GM19043 (cell line): ENCODE measurements around the gene SZT2.
A peak's percentile ranks its signal among the peaks of the same experiment; 100 is the strongest.

ENCODE experiments used
- ATAC-seq: cut with Tn5 transposase; IDR thresholded peaks from one replicate; pipeline ENCODE4 v1.9.1; 2021; ENCODE audit warnings: low read depth; ENCODE audit not compliant: unreplicated experiment

The SZT2 gene

DNA sequence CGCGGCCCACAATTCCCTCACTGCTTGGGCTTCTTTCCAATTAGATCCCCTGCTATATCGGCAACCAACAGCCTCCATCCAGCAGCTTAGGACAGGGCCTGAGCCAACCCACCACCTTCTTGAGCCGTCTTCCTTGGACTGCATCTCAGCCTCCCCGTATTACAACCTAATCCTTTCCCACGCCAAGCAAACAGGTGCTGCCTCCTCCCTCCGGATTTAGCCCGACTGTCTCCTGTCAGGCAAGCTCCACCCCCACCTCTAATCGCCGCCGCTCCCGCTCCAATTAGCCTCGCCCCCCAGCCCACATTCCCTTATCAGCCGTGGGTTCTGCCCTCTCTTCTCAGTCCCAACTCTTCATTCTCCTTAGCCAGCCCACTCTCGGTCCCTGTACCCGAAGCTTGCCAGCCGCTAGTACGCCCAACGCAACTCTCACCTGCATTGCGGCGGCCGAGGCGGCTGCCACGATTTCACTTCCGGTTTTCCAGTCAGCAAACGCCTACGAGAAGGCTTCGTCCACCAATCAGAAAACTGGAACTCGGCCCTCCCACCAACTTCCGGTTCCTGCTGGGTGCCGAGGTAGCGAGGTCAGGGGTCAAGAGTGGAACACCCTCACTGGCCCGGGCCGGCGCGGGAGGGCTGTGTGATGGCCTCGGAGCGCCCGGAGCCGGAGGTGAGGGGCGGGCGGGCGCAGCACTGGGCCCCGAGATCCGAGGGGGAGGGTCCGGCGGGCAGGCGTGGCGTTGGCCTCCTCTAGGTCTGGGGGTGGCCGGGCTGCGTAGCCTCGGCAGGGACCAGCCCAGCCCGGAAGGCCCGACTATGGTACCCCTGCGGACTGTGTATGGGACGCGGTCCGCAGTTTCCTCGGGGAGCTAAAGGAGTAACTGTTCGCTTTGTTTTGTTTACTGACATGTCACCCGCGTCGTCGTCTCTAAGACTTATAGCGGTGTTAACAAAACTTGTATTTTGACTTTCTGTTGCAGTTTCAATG is at the start of gene SZT2, which contains the start of gene MED8:
Gene SZT2 (plus strand): TSS at position 574 of the 988 bp plus-strand sequence. CDS start 70 bp downstream, at position 644.
Gene MED8 (minus strand): TSS at position 475 of the 988 bp plus-strand sequence. CDS start 36 bp downstream, at position 439.
- ATAC-seq = peak; percentile 94

GRCh38 chr1:43340559-43340958 is 49.1 kb upstream of the SZT2 start:
- no peak for ATAC-seq

GRCh38 chr1:43344267-43344850 is 45.3 kb upstream of the SZT2 start:
- no peak for ATAC-seq

DNA sequence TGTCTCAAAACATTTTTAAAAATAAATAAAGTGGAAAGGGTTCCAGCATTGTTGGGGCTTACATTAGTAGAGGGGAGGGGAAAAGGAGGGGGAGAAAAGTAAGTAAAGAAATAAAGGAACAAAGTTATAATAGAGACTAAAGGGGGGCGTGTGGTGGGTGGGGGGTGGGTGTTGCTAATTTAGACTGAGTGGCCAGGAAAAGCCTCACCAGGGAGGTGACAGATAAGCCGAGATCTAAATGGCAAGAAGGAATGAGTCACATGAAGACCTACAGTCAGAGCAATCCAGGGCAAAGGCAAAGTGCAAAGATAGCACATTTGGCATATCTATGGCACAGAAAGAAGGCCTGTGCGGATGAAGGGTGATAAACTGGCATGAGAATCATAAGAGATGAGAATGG is 44.6 kb upstream of the SZT2 start:
- no peak for ATAC-seq

DNA sequence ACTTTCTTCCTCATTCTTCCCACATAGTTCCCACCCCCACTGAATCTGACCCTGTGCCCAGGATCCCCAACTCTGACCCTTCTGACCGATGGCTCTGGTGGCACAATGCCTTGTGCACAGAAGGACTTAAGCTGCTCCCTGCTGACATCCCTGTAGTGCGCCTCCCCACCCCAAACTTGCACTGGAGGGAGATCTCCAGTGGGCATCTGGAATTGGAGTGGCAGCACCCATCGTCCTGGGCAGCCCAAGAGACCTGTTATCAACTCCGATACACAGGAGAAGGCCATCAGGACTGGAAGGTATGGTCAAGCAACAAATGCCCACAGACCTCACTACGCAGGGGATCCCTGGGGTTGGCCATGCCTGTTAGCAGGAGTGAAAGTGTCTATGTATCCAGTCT is 43.1 kb upstream of the SZT2 start:
- ATAC-seq = no peak

DNA sequence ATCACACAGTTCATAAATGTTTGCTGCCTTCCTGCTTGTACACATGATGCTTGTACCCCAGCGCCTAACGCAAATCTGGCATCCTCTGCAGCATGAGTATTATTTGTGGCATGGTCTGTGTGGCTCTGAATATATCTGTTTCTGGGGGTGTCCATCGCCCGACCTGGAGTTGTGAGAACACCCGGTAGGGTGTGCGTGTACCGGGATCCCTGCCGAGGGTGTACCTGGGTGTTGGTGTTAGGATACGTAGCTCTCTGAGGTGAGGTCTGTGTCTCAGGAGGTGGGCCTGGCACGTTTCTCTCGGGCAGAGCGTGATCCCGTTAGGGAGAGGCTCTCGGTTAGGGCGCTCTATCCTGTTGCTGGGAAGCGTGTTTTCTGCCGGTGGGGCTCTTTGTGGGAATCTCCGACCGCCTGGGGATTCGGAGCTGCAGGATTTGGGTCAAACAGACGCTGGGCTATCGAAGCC is 41.3 kb upstream of the SZT2 start:
- ATAC-seq = no peak

- ATAC-seq = no peak
These were observed 40.7 kb upstream of the SZT2 start for GRCh38 chr1:43348809-43349593.

DNA sequence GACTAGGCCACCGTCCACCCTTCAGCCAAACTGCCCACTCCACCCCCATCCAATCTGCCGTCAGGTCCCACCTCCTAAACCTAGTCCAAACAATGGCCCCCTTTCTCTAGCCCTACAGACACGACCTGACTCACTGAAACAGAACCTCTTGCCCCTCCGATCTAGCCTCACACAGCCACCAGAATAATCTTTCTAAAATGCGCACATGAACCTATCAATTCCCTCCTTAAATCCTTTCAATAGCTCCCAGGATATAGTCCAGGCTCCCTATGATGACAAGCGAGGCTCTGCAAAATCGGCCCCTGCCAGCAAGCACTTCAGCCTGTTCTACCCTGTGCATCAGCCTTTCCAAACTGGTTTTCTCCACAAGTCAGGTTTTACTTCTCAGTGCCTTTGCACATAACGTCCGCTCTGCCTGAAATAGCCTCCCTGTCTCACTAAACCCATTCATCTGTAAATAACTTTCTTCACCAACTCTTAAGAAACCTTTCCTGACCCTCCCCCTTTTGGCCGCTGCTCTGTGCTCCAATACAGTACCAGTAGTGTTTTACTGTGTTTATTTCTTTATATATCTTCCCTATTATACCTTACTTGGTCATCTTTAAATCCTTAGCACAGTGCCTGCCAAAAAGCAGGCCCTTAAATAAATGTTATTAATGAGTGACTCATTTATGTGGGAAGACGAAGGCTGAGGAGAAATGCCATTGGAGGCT is 39.9 kb upstream of the SZT2 start:
- ATAC-seq = no peak

GRCh38 chr1:43350976-43351375 is 38.7 kb upstream of the SZT2 start:
- ATAC-seq = no peak

- no peak for ATAC-seq
These were observed 38.0 kb upstream of the SZT2 start for GRCh38 chr1:43351421-43352350.

GRCh38 chr1:43352351-43352705 is 37.4 kb upstream of the SZT2 start:
- ATAC-seq = no peak

- ATAC-seq = no peak
These were observed 36.8 kb upstream of the SZT2 start for GRCh38 chr1:43352881-43353280.

- no peak for ATAC-seq
These were observed 35.2 kb upstream of the SZT2 start for GRCh38 chr1:43354471-43354870.

- ATAC-seq = no peak
These were observed 34.8 kb upstream of the SZT2 start for GRCh38 chr1:43354936-43355335.

GRCh38 chr1:43357251-43357650 is 32.4 kb upstream of the SZT2 start:
- ATAC-seq = no peak

DNA sequence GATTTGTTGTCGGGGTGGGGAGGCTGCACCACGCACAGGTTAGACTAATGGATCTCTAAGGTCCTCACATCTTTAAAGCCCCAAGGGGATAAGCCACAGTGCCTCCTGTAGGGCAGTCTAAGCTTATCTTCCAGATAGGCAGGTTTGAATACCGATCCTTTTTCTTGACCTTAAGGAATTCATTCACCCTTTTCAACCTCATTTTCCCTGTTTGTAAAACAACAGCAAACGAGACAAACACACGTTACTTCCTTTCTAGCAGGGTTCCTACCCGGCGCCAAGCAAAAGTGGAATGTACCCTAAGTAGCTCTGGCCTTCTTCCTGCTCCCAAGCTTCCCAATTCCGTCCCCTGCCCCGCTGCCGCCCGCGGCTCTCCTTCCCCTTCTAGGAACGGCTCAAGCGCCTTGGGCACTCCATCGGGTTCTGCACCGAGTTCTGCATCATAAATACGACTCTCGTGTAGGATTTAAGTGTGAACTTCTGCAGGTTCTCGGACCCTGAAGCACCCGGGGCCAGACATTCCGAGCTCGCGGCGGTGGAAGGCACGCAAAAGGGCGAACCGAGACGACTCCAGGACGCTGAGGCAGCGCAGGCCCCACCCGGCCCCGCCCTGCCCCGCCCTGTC is 31.5 kb upstream of the SZT2 start:
- ATAC-seq = peak; percentile 12

DNA sequence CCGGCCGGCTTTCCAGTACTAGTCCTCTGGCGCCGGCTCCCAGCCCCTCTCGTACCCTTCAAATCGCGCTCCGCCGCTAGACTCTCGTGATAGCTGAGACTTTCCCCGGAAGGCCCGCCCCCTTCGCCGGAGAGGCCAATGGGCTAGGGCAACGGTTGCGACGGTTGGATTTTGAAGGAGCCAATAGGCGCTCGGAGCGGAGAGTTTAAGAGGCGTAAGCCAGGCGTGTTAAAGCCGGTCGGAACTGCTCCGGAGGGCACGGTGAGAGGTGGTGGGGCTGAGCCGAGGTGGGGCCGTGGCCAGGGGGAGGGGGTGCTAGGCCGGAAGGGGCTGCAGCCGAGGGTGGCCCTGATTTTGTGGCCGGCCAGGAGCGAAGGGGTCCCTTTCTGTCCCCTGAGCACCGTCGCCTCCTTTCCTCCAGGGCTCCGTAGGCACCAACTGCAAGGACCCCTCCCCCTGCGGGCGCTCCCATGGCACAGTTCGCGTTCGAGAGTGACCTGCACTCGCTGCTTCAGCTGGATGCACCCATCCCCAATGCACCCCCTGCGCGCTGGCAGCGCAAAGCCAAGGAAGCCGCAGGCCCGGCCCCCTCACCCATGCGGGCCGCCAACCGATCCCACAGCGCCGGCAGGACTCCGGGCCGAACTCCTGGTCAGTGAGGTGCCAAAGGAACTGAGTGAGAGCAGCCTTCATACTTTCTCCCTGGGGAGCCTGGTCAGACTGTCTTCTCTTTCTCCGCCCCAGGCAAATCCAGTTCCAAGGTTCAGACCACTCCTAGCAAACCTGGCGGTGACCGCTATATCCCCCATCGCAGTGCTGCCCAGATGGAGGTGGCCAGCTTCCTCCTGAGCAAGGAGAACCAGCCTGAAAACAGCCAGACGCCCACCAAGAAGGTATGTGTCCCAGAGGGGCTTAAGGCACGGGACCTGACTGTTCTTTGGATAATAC is 30.7 kb upstream of the SZT2 start, which contains the start of gene CDC20:
Gene CDC20 (plus strand): TSS at position 236 of the 948 bp plus-strand sequence. CDS start 235 bp downstream, at position 471.
- peak; percentile 95 for ATAC-seq
